CMK (cell line): ENCODE data around the gene FGF22.
"Not testable (repeated sequence)": the region's sequence is repeated elsewhere in the genome, so short reads cannot be mapped to it uniquely, and the experiment has no call there.

Experiments
- DNase-seq: peaks from one replicate; pipeline ENCODE4 v3.0.0-alpha.2; 2010; ENCODE audit warnings: low read depth

FGF22 gene

DNA sequence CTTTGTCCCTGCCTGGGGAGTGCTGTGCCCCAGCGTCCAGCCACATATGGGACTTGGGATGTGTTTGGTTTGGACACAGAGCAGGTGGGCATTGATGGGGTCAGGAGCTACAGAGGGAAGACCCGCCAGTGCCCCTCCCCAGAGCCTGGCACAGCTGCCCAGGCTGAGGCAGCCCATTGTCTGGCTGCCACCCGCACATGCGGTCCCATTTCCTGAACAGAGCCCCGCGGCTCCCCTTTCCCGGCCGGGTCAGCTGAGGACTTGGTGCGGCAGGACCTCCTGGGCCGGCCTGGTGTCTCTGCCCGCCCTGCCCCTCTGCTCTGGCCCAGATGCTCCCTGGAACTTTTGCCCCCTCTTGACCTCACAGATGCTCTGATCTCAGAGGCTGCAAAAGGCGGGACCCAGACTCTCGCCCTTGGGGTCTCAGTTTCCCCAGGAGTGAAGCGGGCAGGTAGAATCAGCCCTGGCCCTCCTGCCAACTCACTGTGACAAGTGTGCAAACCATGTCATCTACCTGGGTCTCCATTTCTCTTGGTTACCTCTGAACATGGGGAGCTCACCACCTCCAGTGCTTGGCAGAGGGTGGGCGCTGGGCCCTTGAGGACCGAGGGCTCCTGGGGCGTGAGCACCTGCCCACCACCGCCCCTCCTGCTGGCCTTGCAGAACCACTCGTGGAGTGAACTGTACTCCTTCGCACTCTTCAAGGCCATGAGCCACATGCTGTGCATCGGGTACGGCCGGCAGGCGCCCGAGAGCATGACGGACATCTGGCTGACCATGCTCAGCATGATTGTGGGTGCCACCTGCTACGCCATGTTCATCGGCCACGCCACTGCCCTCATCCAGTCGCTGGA is 32.2 kb upstream of the FGF22 start:
- no peak for DNase-seq

DNA sequence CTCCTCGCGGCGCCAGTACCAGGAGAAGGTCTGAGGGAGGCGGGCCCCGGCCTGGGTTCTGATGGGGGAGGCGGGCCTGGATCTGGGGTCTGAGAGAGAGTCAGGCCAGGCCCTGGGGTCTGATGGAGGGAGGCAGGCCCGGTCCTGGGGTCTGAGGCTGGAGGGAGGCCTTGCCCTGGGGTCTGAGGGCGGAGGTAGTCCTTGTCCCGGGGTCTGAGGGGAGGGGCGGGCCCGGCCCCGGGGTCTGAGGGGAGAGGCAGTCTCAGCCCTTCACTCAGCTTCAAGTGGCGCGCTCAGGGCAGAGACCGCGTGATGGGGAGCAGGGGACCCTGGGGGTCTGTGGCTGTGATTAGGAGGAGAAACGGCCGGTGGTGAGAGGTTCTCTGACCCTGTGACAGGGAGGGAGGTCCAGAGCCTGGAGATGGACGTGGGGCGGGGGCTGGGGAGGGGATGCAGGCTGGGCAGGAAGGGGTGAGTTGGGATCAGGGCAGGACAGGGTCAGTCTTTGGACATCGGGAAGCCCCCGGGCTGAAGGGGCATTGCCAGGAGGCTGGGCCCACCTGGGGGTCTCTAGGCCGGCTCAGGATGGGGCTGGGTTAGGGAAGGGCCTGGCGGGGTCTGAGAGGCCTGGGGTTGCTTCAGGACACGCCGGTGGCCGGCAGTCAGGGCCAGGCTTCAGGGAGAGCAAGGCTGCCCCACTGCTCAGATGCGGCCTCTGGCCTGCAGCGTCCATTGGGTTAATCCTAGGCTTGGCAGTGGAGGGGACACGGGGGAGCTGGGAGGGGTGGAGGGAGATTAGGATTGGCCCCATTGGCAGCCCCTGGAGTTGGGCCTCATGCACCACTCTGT is 31.3 kb upstream of the FGF22 start:
- no peak for DNase-seq

- peak; percentile 63 for DNase-seq
Observed at GRCh38 chr19:609004-609346, 30.7 kb upstream of the FGF22 start.

- DNase-seq: peak; percentile 61
Observed at GRCh38 chr19:610071-610800, 29.4 kb upstream of the FGF22 start.

DNA sequence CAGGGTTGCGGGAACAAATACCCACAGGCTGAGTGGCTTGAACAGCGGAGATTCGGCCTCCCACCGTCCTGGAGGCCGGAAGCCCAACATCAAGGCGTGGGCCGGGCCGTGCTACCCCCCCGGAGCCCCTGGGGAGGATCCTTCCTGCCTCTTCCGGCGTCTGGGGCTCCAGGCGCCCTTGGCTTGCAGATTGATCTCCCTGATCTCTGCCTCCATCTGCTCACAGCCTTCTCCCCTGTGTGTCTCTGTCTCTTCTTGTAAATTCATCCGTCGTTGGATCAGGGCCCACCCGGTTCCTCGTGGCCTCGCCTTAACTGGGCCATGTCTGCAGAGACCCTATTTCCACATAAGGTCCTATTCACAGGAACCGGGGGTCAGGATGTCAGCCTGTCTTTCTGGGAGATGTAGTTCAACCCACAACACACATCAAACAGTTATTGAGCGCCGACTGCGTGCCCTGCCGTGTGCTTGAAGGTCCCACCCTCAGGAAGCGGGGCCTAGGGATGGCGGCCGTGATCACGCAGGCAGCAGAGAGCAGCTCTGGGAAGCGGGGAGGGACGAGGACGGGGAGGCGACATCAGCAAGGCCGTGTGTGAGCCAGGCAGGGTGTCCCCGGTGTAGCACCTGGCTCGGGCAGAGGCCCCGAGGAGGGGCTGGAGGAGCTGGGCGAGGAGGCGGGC is 28.7 kb upstream of the FGF22 start:
- peak; percentile 95 for DNase-seq

DNA sequence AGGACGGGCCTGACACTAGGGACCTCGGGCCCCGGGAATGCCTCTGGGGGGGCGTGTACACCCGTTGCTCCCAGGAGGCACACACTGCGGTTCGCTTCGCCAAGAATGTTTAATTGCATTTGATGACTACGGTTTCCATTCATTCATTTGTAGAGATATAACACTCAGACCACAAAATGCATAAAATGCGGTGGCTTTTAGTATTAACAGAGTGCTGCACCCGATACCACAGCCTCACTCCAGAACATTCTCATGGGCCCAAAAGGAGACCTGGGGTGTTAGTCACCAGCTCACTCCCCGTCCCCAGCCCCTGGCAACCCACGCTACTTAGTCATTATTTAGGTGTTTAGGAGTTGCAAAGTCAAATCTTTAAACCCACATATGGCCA is 28.2 kb upstream of the FGF22 start:
- no peak for DNase-seq

- DNase-seq: no peak
Observed at GRCh38 chr19:612941-613340, 26.7 kb upstream of the FGF22 start.

- no peak for DNase-seq
Observed at GRCh38 chr19:613732-614567, 25.7 kb upstream of the FGF22 start.

GRCh38 chr19:615619-616018 is 24.1 kb upstream of the FGF22 start:
- DNase-seq: no peak

- no peak for DNase-seq
Observed at GRCh38 chr19:616062-616700, 23.5 kb upstream of the FGF22 start.

DNA sequence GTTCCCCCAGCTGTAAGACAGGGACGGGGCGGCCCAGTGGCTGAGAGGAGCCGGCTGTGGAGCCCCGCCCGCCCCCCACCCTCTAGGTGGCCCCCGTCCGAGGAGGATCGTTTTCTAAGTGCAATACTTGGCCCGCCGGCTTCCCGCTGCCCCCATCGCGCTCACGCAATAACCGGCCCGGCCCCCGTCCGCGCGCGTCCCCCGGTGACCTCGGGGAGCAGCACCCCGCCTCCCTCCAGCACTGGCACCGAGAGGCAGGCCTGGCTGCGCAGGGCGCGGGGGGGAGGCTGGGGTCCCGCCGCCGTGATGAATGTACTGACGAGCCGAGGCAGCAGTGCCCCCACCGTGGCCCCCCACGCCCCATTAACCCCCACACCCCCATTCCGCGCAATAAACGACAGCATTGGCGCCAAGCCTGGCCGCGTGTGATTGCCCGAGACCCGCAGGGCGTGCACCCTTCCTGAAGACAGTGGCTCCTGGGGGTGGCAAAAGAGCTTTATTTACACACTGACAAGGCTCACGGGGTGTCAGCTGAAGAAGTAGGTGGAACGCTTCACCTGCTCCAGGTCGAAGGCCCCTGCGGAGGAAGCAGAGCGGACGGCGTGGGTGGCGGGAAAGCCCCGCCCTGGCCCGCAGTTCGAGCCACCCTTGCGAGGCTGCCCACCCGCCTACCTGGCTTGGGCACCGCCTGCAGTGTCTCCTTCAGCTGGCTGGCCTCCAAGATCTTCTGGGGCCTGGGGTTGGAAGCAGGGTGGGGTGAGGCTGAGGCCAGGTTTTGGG is 22.7 kb upstream of the FGF22 start:
- DNase-seq: no peak

DNA sequence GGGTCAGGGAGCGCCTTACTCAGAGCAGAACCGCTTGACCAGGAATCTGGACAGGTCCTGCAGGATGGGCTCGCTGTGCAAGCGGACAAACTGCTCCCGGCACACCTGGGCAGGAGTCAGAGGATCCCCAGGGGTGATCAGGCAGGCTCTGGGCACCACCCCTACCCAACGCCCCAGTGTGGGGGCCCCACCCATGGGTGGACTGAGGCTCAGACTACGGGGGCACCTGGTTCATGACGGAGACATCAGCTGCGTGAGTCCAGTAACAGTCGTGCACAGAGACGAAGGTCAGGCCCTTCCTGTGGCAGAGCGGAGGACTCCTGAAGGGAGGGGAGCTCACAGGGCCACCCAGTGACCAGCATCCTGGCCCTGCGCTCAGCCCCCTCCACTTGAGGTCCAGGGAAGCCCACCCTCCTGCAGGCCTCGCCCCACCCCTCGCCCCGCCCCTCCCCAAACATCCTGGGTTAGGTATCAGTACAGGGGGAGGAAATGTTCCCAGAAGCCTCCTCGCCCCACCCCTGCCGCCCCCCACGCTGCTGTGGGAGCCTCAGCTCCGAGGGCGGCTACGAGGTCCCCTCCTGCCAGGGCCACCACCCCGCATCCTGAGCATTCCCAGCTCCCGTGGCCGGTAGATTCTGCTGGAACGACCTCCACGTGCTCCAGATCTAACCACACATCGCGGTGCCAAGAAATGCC is 22.0 kb upstream of the FGF22 start:
- DNase-seq: no peak

GRCh38 chr19:618247-618619 is 21.4 kb upstream of the FGF22 start:
- DNase-seq: no peak

- DNase-seq: no peak
Observed at GRCh38 chr19:618674-619285, 20.9 kb upstream of the FGF22 start.

DNA sequence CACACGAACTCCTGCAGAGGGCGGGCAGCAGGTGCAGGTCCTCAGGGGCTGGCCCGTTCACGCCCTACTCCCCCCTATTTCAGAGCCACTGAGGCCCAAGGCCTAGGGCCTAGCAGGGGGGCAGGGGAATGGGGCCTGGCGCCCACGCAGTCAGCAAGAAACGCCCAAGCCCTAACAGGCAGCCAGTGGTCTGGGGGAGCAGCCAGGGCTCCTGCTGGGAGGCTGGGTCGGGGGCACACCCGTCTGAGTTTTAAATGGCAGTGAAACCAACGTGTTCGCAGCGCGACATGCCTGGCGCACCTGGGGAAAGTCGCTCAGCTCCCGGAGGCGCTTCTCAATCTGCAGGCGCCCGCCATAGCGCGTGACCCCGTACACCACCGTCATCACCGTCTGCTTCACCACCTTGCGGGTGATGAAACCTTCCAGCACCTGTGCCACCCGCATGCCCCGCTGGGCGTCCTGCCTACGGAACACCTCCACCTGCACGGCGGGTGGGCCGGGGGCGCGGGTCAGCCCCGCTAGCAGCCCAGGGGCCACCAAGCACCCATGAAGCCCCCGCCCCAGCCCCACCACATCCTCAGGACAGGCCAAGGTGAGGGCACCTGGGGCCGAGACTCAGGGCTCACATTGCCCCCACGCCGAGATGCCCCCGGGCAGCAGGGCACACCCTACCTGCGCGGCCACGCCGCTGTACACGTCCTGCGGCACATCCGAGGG is 20.2 kb upstream of the FGF22 start:
- no peak for DNase-seq

GRCh38 chr19:620166-620862 is 19.4 kb upstream of the FGF22 start:
- no peak for DNase-seq

- not testable (repeated sequence) for DNase-seq
Observed at GRCh38 chr19:621191-621590, 18.5 kb upstream of the FGF22 start.

- DNase-seq: no peak
Observed at GRCh38 chr19:621819-622218, 17.9 kb upstream of the FGF22 start.
